HG03558 (cell line): ENCODE results near the gene PRELID2.
"Not testable (repeated sequence)": the region's sequence is repeated elsewhere in the genome, so short reads cannot be mapped to it uniquely, and the experiment has no call there.

Source experiments
- ATAC-seq: cut with Tn5 transposase; IDR thresholded peaks from one replicate; pipeline ENCODE4 v1.9.1; 2021; ENCODE audit warnings: moderate number of reproducible peaks; ENCODE audit not compliant: unreplicated experiment; ENCODE audit errors: extremely low read depth

The PRELID2 gene

GRCh38 chr5:145834917-145835847 is at the start of gene PRELID2:
Gene PRELID2 (minus strand): TSS chr5:145835342. CDS start chr5:145835251, 91 bp downstream.
- ATAC-seq, result peak; percentile 71

GRCh38 chr5:145874765-145875164 is 39.6 kb upstream of the PRELID2 start:
- no peak for ATAC-seq

GRCh38 chr5:145872914-145873313 is 37.8 kb upstream of the PRELID2 start, which contains the start of gene GRXCR2:
Gene GRXCR2 (minus strand): TSS chr5:145873014. CDS start chr5:145872968, 46 bp downstream.
- ATAC-seq, result no peak

GRCh38 chr5:145872486-145872885 is 37.3 kb upstream of the PRELID2 start:
- no peak for ATAC-seq

GRCh38 chr5:145869753-145870152 is 34.6 kb upstream of the PRELID2 start:
- ATAC-seq, result no peak

GRCh38 chr5:145867806-145868205 is 32.7 kb upstream of the PRELID2 start:
- no peak for ATAC-seq

GRCh38 chr5:145864432-145864831 is 29.3 kb upstream of the PRELID2 start:
- not testable (repeated sequence) for ATAC-seq

GRCh38 chr5:145863003-145863402 is 27.9 kb upstream of the PRELID2 start:
- no peak for ATAC-seq

GRCh38 chr5:145859897-145860296 is 24.8 kb upstream of the PRELID2 start:
- ATAC-seq, result no peak

GRCh38 chr5:145859453-145859852 is 24.3 kb upstream of the PRELID2 start:
- ATAC-seq, result no peak

GRCh38 chr5:145858959-145859358 is 23.8 kb upstream of the PRELID2 start:
- ATAC-seq, result no peak

GRCh38 chr5:145856285-145856818 is 21.2 kb upstream of the PRELID2 start:
- no peak for ATAC-seq

- no peak for ATAC-seq
These were observed 20.7 kb upstream of the PRELID2 start for GRCh38 chr5:145855763-145856267.

GRCh38 chr5:145854651-145855258 is 19.6 kb upstream of the PRELID2 start:
- no peak for ATAC-seq

- no peak for ATAC-seq
These were observed 18.7 kb upstream of the PRELID2 start for GRCh38 chr5:145853781-145854376.

- no peak for ATAC-seq
These were observed 17.8 kb upstream of the PRELID2 start for GRCh38 chr5:145852990-145853389.

- ATAC-seq, result no peak
These were observed 13.7 kb upstream of the PRELID2 start for GRCh38 chr5:145848854-145849253.

GRCh38 chr5:145847499-145848497 is 12.7 kb upstream of the PRELID2 start:
- ATAC-seq, result no peak

- ATAC-seq, result no peak
These were observed 10.9 kb upstream of the PRELID2 start for GRCh38 chr5:145846081-145846480.
